HG03095 (cell line): Measurements from ENCODE around the gene RNF144A.

Experiments used
- ATAC-seq: cut with Tn5 transposase; IDR thresholded peaks from one replicate; pipeline ENCODE4 v1.9.1; 2021; ENCODE audit warnings: moderate library complexity; ENCODE audit not compliant: unreplicated experiment

The RNF144A gene

GRCh38 chr2:6968319-6969100, 51.3 kb downstream of the RNF144A start:
- ATAC-seq: no peak

DNA sequence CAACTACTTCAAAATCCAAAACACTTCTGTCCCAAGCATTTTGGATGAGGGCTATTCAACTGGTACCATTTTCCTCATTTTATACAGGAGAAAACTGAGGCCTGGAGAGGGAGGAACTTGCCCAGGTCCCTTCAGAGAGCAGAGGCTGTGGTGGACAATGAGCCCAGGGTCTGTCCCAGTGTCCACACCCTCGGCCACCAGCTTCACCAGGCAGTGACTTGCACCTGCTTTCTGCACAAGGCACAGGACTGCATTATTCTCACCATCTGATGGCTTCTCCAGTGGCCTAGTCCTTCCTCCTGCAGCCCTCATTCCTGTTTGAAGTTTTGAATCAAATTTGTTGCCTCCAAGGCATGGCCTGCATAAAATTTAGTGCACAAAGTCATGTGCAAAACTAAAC, 53.3 kb downstream of the RNF144A start:
- ATAC-seq: no peak

DNA sequence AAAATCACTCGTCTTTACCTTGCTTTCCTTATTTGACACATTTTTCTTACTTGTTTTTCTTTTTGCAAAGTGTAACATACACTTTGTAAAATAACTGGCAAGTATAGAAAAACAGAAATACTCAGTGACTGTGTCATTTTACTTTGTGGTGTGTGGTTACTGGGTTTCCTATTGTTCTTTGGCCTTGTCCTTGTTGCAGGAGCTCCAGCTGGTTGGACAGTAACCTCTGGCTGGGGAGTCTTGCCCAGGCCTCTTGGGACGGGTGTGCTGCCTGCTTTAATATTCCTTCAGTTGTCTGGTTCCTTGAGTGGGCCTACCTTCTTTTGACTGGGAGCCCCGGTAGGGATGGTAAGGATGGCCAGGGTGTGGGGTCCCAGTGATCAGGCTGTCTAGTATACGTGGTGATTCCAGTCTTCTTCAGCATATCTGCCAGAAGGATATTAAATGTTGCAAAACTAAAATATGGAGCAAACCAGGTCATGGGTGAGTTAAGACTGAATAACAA, 53.8 kb downstream of the RNF144A start:
- no peak for ATAC-seq

- ATAC-seq: no peak
Measured at GRCh38 chr2:6971502-6971901, 54.3 kb downstream of the RNF144A start.

DNA sequence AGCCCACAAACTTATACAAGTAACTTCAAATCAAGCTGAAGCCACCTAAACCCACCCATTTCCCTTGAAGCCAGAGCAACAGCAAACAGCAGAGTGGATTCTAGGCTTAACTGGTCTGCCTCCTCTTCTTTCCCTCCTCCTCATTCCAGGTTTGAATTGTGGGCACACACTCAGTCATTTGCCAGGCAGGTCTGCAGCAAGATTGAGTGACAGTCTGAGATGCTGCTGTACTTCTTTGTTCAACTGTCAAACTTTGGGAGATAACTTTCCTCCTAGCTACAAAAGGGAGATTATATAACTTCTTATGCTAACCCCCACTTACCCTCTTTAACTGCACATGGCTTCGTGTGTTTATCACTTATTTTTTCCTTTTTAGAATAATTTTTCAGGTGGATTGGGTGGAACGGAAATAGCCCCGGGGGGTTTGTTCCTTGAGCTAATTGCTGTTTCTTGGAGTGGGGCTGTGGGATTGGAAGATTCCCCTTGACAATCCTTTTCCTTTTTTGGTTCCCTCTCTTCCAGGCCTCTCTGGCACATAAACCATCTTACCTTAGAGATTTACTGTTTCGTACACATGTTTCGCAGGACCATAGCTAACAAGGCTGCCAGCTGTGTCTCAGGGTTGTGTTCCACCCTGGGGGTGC, 55.0 kb downstream of the RNF144A start:
- no peak for ATAC-seq

GRCh38 chr2:6973895-6974545, 56.8 kb downstream of the RNF144A start:
- ATAC-seq: no peak

GRCh38 chr2:6975988-6976387, 58.8 kb downstream of the RNF144A start:
- ATAC-seq: no peak

GRCh38 chr2:6977113-6977741, 60.0 kb downstream of the RNF144A start:
- ATAC-seq: no peak

- no peak for ATAC-seq
Measured at GRCh38 chr2:6977786-6978185, 60.6 kb downstream of the RNF144A start.

DNA sequence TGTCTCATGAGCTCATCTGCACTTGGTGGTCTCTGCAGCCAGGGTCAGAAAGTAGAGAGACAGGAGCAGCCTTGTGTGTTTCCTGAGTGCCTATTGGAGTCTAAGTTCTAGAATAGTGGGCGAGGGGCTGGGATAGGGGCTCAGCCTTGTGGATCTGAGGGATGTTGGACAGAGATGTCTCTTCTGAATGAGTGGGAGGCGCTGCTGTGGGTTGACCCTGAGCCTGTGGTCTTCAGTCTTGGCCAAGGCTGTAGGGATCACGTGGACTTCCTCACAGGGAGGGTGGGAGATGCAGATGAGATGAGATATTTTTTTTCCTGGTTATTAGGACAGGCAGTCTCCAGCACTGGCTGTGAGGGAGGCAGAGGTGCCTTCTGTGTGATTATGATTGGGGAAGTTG, 61.8 kb downstream of the RNF144A start:
- no peak for ATAC-seq

GRCh38 chr2:6982449-6982848, 65.2 kb downstream of the RNF144A start:
- no peak for ATAC-seq

GRCh38 chr2:6982934-6983589, 65.8 kb downstream of the RNF144A start:
- no peak for ATAC-seq

DNA sequence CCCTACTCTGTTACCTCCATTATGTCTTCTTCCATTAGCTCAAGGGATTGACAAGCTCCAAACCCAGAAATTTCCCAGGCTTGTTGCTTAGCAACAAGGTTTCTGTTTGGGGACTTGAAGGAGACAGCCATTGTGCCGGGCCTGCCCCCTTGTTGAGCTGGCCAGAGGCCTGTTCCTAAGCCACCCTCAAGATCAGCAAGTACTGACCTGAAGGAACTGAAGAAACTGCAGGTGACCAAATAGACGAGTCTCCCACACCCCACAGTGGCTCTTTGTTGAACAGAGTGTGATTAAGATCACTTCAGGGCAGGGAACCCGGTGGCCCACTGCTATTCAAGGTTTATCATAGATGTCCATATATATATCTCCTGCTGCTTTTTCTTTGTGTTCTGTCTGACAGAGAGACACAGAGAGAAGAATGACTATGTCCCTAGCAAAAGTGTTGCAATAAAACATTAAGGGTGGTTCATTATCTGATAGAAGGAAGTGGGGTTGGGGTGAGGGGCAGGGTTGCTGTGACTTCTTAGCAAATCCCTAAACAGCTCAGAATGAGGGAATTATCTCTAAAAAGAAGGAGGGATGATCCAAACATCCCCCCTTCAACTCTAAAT, 69.2 kb downstream of the RNF144A start:
- ATAC-seq: no peak

DNA sequence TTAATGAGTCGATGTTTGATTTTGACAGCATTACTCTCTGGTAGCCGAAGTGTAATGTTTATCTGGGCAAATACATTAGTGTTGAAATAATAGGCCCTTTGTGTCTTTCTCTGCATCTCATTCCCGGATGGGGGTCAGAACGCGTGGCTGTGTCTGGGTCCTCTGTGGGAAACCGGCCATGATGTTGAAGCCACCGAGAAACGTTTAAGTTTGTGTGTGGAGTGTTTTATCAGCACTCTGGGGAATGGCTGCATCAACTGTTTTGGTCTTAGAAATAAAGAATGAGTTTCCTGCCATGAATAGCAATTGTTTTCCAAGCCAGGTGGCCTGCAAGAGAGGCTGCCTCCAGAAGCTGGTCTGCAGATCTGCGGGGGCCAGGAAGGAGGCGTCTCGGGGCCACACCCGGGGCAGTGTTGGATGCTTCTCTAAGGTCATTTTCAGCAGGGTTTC, 69.7 kb downstream of the RNF144A start:
- ATAC-seq: no peak

DNA sequence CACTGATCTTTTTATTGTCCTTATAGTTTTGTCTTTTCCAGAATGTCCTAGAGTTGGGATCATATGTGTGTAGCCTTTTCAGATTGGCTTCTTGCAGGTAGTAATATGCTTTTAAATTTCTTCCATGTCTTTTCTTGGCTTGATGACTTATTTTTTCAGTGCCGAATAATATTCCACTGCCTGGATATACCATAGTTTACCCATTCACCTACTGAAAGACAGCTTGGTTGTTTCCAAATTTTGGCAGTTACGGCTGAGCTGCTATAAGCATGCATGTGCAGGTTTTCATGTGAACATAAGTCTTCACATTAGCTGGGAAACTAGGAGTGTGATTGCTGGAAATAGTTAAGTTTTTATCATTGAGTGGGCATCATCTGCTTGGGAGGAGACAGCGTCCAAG, 73.7 kb downstream of the RNF144A start:
- no peak for ATAC-seq

GRCh38 chr2:6992794-6993228, 75.6 kb downstream of the RNF144A start:
- ATAC-seq: no peak

GRCh38 chr2:6993229-6993640, 76.0 kb downstream of the RNF144A start:
- ATAC-seq: no peak

DNA sequence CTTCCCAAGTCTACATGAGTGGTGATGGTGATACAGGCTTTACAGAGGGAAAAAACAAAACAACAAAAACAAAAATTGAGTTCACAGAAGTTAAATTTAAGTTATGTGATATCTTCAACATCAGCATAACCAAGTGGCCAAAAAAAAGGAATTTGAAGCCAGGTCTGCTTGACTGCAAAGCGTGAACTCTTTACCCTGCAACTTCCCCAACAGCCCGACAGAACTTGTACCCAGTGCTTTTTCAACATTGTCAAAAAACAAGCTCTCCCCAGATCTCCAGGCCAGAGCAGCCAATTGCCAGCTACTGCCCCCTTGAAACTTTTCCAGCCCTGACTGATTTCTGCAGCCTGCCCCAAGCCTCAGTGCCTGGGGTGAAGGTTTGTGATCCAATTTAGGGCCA, 76.7 kb downstream of the RNF144A start:
- no peak for ATAC-seq

DNA sequence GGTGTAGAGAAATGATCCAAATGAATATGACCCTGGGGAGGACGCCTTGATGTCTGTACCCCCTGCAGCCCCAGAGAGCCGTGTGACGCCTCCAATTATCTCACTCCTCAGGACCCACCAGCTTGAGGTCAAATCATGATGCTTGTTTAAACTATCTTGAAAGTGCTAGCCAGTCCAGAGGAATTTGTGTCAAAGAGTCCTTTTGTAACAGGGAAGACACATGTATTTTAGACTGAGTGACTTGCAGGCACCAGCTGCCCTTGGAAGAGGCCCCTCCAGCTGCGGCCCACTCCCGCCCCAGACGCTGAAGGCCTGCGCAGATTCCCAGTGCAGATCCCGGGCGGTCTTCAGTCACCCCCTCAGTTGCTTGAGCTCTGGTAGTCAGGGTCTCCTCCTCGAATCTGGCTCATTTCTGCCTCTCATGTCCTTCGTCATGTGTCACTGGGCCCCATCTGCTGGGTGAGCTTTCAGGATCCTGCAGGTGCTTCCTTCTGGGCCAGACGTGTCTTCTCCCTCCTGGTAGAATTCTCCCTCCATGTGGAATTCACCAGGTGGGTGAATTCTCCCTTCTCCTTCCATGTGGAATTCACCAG, 77.4 kb downstream of the RNF144A start:
- no peak for ATAC-seq
